GM18520 (cell line): ENCODE measurements around the gene ADPRH.
A peak's percentile ranks its signal among the peaks of the same experiment; 100 is the strongest.

Experiments used
- ATAC-seq: cut with Tn5 transposase; IDR thresholded peaks from one replicate; pipeline ENCODE4 v1.9.1; 2021; ENCODE audit not compliant: unreplicated experiment

The ADPRH gene

GRCh38 chr3:119627461-119627860 lies 48.2 kb downstream of the ADPRH start:
- ATAC-seq = no peak

- peak; percentile 62 for ATAC-seq
These were observed 49.1 kb downstream of the ADPRH start for GRCh38 chr3:119628390-119628789.

GRCh38 chr3:119628816-119629445 lies 49.6 kb downstream of the ADPRH start:
- ATAC-seq = peak; percentile 24

GRCh38 chr3:119630128-119630879 lies 51.0 kb downstream of the ADPRH start:
- no peak for ATAC-seq

GRCh38 chr3:119630880-119631329 lies 51.6 kb downstream of the ADPRH start:
- ATAC-seq = no peak

- no peak for ATAC-seq
These were observed 52.2 kb downstream of the ADPRH start for GRCh38 chr3:119631516-119631915.

- no peak for ATAC-seq
These were observed 52.9 kb downstream of the ADPRH start for GRCh38 chr3:119632216-119632615.

- no peak for ATAC-seq
These were observed 53.5 kb downstream of the ADPRH start for GRCh38 chr3:119632829-119633228.

- ATAC-seq = no peak
These were observed 56.4 kb downstream of the ADPRH start for GRCh38 chr3:119635719-119636118.

- ATAC-seq = no peak
These were observed 57.0 kb downstream of the ADPRH start for GRCh38 chr3:119636249-119636648.

GRCh38 chr3:119636891-119637611 lies 57.8 kb downstream of the ADPRH start:
- no peak for ATAC-seq

- ATAC-seq = peak; percentile 25
These were observed 58.6 kb downstream of the ADPRH start for GRCh38 chr3:119637679-119638477.
